Right ventricle myocardium inferior (tissue), 1 donor: Measurements from ENCODE around the gene RAB31. TPM values are rescaled to one million over a fixed set of nuclear protein-coding genes. Genes with fewer than 3 reads are reported as not detected.

Experiments
- ATAC-seq: fragments of 200-7000 bp; cut with Tn5 transposase; one replicate; pipeline ENCODE4 v1.9.1; 2020; ENCODE audit warnings: mild to moderate bottlenecking, moderate library complexity
- DNase-seq: peaks from one replicate; pipeline ENCODE4 v3.0.0; 2021; ENCODE audit errors: missing footprints
- intact Hi-C: fragments of 100-400 bp; cut with DNase I; formaldehyde crosslinking; loops from one replicate; pipeline ENCODE4 v1.11.0; 2022
- total RNA-seq: library from RNA; stranded (reverse); fragmentation: NEBNext Ultra II Directional; extraction: Animal tissue kit (Norgen Biotek cat#: 25700); gene quantifications from one replicate; pipeline ENCODE4 v1.2.1, GENCODE V29; 2021
- donor health status: DM: no; HTN: yes; CAD: no; lungs with severe emphysema.

The RAB31 gene
- total RNA-seq, 1 donor from 2014 or later = 11.7 TPM

DNA sequence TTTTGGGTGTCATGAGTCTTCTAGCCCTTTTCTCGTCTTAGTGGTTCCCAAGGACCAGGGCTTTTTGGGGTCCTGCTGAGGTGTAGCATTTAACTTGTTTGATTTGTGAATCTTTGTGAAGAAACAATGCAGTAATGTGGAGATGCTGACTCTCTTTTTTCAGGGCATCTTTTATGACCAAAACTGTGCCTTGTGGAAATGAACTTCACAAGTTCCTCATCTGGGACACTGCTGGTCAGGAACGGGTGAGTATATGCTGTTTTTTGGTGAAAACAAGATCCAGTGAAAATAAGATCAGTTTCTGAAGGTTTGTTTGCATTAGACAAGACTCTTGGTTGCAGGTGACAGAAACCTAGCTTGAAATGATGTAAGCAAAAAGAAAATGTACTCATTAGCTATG lies 83.9 kb downstream of the RAB31 start:
- ATAC-seq (no peak), DNase-seq (no peak)
- intact Hi-C loops = no loop called here

DNA sequence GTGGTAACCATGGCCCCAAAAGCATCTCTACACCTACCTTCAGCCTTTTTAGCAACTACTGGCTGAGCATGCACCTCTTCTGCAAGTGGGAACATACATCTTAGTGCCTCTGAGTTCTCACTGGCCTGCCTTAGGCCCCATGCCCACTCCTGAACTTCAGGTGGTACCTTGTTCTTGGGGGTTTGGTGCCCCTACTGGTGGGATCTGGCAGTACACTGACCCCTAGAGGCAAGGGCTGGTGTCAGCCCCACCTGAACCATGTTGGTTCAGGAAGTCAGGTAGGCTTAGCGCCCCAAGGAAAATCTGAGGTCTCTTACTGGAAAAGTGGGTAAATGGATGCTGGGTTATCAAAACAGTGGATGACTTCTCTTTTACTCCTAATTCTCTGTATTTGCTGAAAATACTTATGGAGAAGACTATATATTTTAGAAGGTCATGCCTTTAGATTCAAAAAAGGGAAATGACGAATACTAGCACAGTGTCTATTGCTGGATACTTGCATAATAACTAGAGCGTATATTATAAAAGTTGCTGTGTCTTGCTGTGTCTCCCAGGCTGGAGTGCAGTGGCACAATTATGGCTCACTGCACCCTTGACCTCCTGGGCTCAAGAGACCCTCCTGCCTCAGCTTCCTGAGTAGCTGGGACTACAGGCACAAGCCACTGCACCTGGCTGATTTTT lies 84.6 kb downstream of the RAB31 start:
- ATAC-seq = no peak
- intact Hi-C loops = no loop called here
- DNase-seq = no peak

DNA sequence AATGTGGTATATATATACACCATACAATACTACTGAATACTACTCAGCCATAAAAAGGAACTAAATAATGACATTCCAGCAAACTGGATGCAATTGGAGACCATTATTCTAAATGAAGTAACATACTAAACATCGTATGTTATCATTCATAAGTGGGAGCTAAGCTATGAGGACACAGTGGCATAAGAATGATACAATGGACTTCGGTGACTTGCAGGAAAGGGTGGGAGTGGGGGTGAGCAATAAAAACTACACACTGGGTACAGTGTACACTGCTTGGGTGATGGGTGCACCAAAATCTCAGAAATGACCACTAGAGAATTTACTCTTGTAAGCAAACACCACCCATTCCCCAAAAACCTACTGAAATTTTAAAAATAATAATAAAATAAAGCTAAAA lies 87.9 kb downstream of the RAB31 start:
- no peak for ATAC-seq
- intact Hi-C loops = no loop called here
- no peak for DNase-seq

DNA sequence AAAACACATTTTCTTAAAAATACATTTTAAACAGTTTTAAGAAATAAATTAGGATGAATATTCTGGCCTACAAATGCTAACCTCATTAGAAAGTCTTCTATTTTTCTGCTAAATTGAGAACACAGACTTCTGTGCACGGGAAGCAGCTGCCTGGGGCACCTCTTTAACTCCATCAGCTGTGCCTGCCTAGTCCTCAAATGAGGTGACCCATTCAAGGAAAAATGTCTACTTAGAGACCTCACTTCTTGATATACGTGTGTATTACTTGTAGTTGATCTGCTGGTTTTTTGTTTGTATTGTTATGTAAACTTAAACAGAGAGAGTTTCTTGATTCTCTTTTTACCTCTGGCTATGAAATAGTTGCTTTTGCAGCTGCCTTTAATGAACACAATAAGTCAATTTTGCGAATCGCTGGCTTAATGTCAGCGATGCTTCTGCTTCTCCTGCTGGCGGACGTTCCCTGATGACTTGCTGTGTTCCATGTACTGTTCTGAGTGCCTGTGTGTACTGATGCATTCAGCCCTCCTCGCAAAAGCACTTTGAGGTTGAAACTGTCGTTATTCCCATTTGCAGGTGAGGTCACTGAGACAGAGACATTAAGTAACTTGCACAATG lies 88.9 kb downstream of the RAB31 start:
- peak; percentile 37 for ATAC-seq
- DNase-seq = no peak
- intact Hi-C loops = no loop called here

DNA sequence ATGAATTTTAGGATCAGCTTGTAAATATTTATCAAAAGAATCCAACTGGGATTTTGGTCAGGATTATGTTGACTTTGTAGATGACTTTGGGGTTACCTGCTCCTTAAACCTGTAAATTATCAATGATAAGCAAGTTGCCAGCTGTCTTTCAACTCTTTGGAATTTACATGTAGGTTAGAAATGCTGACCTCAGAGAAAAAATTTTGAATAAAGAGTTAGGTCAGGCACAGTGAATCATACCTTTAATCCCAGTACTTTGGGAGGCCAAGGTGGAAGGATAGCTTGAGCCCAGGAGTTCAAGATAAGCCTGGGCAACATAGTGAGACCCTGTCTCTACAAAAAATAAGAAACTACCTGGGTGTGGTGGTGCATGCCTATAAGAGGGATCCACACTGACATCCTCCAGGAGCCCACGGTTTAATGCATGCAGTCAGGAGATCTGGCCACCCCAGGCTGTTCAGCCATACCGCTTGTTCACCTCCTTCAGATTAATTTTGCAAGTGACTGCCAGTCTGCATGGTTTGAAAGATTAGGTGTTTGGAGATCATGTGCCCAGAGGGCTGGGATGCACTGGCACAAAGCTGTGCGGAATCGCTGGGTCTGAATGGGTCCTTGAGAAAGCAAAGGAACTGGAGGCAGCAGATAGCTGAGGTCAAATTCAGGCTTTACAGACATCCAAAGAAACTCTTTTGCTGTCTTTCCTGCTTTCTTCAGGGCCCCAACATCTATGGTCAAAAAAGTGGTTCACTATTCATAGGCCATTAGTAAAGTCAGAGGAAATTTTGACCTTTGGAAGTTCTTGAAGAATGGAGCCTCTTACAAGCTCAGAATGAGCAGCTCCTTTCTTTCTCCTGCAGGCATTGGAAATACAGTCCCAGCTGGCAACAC lies 94.3 kb downstream of the RAB31 start:
- intact Hi-C loops = loop anchor here (2.0 kb wide), 1 partner anchor 112 kb away; the partner anchor contains the start of gene VAPA
- DNase-seq (no peak), ATAC-seq (no peak)

DNA sequence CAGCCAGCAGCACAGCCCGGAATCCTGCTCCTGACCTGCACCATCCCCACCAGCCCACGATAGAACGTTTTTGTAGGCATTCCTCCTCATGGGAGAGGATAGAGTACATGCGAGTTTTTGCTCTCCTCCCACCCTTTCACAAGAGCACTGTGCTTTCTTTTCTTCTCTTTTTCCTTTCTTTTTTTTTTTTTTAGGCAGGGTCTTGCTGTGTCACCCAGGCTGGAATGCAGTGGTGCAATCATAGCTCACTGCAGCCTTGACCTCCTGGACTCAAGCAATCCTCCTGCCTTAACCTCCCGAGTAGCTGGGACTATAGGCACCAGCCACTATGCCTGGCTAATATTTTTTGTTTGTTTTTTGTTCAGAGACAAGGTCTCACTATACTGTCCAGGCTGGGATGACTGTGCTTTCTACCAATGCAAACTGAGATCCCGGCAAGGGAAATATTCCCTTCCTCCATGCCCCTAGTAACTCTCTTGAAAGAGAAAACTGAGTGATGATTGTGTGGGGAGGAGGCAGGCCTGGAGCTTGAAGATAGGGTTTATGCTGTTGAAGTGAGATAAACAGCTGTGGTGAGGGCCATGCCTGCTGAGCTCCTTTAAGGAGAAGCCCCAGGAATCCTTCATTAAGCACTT lies 95.1 kb downstream of the RAB31 start:
- intact Hi-C loops = loop anchor here (2.0 kb wide), 1 partner anchor 112 kb away; the partner anchor contains the start of gene VAPA
- no peak for ATAC-seq
- DNase-seq = no peak

DNA sequence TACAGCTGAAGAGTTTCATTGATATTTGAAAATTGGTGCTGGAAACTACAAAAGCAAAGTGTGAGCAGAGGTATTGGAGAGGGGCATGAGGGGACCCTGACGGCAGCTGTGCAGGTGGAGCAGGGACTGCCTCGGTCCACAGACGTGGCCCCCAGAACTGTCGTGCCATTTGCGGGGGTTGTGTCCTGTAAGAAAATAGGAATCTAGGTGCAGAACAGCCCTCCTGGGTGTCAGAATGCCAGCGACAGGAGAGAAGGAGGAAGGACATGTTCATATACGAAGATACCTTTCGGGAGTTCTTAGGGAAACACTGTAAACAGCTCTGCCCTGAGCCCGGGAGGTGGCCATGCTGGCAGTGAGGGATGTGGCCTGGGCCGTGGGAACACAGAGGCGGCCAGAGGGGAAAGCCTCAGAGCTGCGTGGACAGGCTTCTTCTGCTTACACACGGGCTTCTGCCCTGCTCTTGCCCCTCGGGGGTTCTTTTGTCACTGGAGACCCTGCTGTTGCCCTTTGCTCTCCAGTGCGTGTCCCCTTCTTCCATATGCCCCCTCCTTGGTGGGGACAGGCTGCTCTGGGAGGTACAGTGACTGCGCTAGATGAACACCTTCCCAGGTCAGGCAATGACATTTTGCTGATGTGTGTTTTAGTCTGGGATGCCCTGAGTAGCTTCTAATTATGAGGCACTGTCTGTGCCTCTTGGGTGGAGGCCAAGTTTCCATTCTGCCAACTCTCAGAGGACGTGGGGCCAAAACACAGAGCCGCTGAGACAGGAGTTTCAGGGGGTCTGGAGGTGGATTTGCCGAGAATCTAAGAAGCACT lies 95.8 kb downstream of the RAB31 start:
- no peak for DNase-seq
- ATAC-seq = peak; percentile 43
- intact Hi-C loops = loop anchor here (2.0 kb wide), 1 partner anchor 111 kb away; the partner anchor contains the start of gene VAPA

DNA sequence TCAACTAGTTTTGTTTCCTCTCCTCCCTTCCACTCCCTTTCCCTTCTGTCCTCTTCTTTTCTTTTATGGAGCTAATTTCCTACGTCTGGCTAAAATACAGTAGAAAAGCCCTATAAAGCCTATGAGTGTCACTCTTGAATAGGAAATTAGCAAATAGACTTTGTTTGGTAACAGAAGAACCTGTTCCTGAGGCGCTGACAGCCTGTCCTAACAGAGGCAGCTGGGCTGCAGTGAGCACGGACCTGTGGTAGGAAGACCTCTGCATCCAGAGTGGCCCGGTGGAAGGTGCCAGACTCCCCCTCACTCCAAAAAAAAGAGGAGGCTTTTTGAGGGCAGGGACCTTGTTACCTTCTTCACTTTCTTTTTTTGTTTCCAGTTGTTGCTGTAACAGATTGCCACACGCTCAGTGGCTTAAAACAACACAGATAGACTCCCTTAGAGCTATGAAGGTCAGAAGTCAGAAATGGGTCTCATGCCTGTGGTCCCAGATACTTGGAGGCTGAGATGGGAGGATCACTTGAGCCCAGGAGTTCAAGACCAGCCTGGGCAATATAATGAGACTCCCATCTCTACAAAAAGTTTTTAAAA lies 96.5 kb downstream of the RAB31 start:
- peak; percentile 60 for ATAC-seq
- no peak for DNase-seq
- intact Hi-C loops = loop anchor here (5.0 kb wide), 1 partner anchor 148 kb away; no protein-coding TSS in a partner anchor

DNA sequence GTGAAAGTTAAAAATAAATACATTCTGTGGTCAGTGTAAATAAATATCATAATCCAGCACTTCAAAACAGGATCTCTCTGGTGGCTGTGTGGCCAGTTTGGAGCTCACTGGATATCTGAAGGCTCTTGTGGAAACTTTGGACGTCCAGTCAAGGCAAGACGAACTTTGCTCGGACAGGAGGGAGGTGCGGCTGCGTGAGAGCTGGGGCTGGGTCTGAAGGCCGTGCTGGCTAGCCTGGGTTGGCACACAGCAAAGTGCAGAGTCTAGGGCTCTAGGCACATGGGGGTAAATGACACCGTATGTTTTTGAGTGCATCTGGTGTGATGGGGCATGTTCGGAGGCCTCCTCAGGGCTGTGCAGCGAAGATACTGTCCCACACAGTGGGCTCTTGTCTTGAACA lies 98.8 kb downstream of the RAB31 start:
- intact Hi-C loops = loop anchor here (5.0 kb wide), 1 partner anchor 145 kb away; no protein-coding TSS in a partner anchor
- no peak for DNase-seq
- ATAC-seq = no peak

DNA sequence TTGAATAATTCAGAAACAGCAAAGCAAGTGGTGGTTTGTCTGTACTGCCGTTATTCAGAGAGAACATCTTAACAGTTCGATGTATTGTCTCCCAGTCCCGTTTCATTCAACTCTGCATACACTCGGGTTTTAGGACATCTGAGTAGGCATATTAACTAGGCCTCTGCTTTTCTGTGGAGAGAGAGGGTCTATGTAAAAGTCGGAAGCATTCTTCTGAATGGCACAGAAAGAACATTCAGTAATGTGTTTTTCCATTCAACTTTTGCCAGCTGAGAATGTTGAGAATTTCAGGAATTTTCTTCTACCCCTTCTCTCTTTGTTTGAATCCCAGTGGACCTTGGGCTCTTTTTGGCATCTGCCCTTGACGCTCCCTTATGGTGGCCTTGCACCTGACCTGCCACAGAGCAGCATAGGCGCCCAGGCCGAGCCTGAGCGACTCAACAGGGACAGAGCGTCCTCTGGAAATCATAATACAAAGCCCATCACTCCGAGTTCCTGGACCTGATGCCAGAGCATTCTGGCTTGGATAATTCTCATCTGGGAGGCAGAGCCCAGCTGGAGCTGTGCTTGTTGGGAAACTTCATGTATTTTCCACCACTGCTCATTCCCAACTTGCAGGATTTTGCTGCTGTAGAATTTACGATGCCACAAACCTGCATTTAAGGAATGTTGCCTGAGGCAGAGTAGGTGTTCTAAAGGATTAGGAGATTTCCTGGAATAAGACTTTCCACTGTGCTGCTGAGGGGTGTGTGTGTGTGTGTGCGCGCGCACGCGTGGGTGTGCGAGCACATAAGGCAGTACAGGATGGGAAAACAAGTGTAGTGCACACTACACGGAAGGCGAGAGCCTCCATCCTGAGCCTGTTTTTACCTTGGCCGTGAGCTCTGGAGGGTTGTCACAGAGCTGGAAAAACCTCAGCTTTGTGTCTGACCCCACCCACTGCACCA lies 100.5 kb downstream of the RAB31 start:
- intact Hi-C loops = loop anchor here (5.0 kb wide), 1 partner anchor 144 kb away; no protein-coding TSS in a partner anchor
- DNase-seq = no peak
- ATAC-seq = peak; percentile 77

DNA sequence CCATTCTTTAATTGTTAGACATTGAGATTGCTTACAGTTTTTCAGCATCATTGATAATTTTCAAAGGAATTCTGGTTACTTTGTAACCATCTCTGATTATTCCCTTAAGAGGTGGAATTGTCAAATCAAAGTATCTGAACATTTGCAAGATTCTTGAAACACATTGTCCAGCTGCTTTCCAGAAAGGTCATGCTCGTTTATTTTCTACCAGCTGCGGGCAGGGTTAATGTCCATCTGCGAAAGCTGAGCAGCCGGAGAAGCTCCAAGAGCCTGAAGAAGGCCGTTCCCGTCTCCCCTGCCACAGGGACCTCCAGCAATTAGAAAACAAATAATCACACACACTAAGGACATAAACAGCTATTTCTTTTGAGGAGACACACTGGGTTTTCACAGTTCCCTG lies 101.6 kb downstream of the RAB31 start:
- intact Hi-C loops = loop anchor here (5.0 kb wide), 2 partner anchors 38 to 143 kb away; no protein-coding TSS in a partner anchor

DNA sequence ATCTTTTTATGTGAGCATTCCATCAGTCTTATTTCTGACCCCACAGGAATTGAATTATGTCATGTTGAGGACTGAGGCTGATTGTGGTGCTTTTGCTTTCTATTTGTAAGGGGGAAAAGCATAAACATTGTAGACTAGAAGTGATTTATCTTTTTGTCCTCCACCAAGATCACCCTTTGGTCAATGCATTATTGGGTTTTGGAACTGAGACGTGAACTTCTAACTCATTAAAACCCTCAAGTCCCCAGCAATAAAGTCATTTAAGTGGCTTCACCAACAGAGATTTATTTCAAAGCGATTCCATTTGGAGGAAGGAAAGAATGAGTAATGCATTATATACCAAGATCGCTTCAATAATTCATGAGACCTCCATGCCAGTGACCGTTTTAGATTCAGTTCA lies 102.2 kb downstream of the RAB31 start:
- DNase-seq (no peak), ATAC-seq (no peak)
- intact Hi-C loops = loop anchor here (5.0 kb wide), 1 partner anchor 37 kb away; no protein-coding TSS in a partner anchor

More for the DNA sequence above, 101.6 kb downstream of the RAB31 start:
- DNase-seq (no peak), ATAC-seq (no peak)

DNA sequence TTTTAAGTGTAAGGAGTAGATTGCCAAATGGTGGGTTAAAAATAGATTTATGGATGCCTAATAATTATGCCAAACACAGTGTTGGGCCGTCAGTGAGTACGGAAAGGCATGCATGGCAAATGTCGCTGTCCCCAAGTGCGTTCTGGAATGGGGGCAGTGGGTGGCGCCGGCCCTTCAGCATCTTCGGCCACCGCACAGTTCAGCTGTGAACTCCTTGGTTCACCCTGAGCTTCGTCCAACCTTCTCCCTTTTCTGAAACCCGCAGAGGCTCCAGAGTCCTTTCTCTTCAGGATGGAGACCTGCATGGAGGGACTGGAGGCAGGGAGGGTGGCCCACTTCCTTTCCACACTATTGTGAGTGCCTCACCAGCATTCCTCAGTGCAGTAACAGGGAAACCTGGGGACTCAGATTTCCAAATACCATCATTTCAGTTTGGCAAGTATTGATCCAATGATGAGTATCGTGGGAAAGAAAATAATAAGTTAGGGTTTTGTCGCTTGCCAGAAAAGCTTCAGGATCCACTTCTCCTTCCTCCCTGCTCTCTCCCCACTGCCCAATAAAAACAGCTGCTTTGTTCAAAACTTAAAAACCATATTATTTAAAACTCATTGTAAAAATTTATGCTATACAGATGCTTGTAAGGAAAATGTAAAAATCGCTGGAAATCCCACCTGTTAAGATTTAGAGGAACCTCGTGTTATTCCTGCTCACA lies 103.0 kb downstream of the RAB31 start:
- ATAC-seq = peak; percentile 63
- intact Hi-C loops = loop anchor here (5.0 kb wide), 1 partner anchor 36 kb away; no protein-coding TSS in a partner anchor
- no peak for DNase-seq

DNA sequence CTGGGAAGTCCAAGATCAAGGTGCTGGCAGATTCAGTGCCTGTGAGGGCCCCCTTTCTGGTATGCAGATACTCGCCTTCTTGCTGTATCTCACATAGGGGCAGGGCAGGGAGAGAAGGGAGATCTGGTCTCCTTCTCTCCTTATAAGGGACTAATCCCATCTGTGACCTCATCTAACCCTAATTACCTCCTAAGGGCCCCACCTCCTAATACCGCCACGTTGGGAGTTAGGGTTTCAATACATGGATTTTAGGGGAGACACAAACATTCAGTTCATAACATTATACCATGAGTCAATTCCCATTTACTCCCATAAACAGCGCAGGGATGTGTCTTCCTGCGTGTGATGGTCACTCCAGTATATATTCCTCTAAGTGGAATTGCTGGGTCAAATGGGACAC lies 103.9 kb downstream of the RAB31 start:
- intact Hi-C loops = loop anchor here (5.0 kb wide), 1 partner anchor 35 kb away; no protein-coding TSS in a partner anchor

DNA sequence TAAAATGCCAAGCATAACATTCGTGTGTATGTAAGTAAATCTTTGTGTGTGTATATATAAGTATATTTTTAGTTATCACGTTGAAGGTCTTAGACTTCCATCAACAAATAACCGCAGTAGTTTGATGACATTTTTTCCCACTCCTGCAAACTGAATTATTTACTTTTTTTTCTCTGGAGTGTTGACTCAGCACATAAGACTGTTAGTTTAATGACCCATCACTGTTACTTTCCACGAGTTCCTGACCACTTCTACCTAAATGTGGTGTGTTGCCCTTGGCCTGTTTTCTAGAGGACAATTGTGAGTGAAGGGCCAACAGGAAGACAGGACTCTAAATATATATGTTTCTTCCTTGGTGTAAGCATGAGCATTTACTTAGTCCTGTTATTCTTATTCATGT lies 106.3 kb downstream of the RAB31 start:
- no peak for ATAC-seq
- intact Hi-C loops = loop anchor here (5.0 kb wide), 1 partner anchor 33 kb away; no protein-coding TSS in a partner anchor
- no peak for DNase-seq

More for the DNA sequence above, 103.9 kb downstream of the RAB31 start:
- DNase-seq (no peak), ATAC-seq (no peak)

DNA sequence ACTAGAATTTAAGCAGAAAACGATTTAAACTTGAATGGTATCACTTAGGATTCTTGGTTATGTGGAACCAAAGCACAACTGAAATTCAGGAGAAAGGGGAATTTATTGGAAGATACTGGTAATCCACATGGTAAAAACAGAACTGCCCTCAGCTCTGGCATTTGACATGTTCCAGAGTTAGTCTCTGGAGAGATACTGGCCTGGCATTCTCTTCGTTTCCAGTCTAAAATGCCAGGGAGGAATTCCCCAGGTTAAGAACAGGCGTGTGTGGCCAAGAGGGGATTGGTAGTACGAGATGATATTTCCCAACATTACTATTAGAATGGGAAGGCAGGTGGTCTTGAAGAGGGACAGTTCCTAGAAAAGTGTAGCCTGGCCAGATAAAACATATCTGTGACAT lies 109.2 kb downstream of the RAB31 start:
- intact Hi-C loops = no loop called here
- ATAC-seq (peak; percentile 63), DNase-seq (no peak)
